Midbrain (tissue), 1 donor: ENCODE measurements around the gene CDH4.

Experiments
- DNase-seq: peaks from one replicate; lab custom pipeline; 2025; lab: John Stamatoyannopoulos, UW

Gene CDH4

GRCh38 chr20:61536671-61537070 is 284.6 kb downstream of the CDH4 start:
- no peak for DNase-seq

- DNase-seq: no peak
These were observed 285.4 kb downstream of the CDH4 start for GRCh38 chr20:61537239-61538182.

GRCh38 chr20:61538183-61538942 is 286.3 kb downstream of the CDH4 start:
- DNase-seq: no peak

- DNase-seq: no peak
These were observed 286.8 kb downstream of the CDH4 start for GRCh38 chr20:61538943-61539265.

GRCh38 chr20:61539706-61540360 is 287.8 kb downstream of the CDH4 start:
- no peak for DNase-seq

GRCh38 chr20:61541537-61541936 is 289.5 kb downstream of the CDH4 start:
- DNase-seq: no peak

- DNase-seq: no peak
These were observed 291.0 kb downstream of the CDH4 start for GRCh38 chr20:61543086-61543485.

GRCh38 chr20:61543931-61544745 is 292.1 kb downstream of the CDH4 start:
- DNase-seq: no peak

- no peak for DNase-seq
These were observed 293.1 kb downstream of the CDH4 start for GRCh38 chr20:61544910-61545889.

- no peak for DNase-seq
These were observed 294.6 kb downstream of the CDH4 start for GRCh38 chr20:61546641-61547040.

GRCh38 chr20:61548069-61548468 is 296.0 kb downstream of the CDH4 start:
- no peak for DNase-seq

- DNase-seq: no peak
These were observed 297.8 kb downstream of the CDH4 start for GRCh38 chr20:61549865-61550264.

- DNase-seq: no peak
These were observed 299.3 kb downstream of the CDH4 start for GRCh38 chr20:61551401-61551800.

- DNase-seq: no peak
These were observed 302.6 kb downstream of the CDH4 start for GRCh38 chr20:61554617-61555016.

- no peak for DNase-seq
These were observed 303.5 kb downstream of the CDH4 start for GRCh38 chr20:61555566-61555965.

GRCh38 chr20:61556111-61556510 is 304.1 kb downstream of the CDH4 start:
- no peak for DNase-seq

GRCh38 chr20:61556673-61557072 is 304.6 kb downstream of the CDH4 start:
- DNase-seq: no peak

- no peak for DNase-seq
These were observed 305.6 kb downstream of the CDH4 start for GRCh38 chr20:61557621-61558020.

- no peak for DNase-seq
These were observed 306.7 kb downstream of the CDH4 start for GRCh38 chr20:61558726-61559125.

- no peak for DNase-seq
These were observed 307.8 kb downstream of the CDH4 start for GRCh38 chr20:61559706-61560315.
